Measurements from ENCODE around the gene HDAC11.

HDAC11 gene

DNA sequence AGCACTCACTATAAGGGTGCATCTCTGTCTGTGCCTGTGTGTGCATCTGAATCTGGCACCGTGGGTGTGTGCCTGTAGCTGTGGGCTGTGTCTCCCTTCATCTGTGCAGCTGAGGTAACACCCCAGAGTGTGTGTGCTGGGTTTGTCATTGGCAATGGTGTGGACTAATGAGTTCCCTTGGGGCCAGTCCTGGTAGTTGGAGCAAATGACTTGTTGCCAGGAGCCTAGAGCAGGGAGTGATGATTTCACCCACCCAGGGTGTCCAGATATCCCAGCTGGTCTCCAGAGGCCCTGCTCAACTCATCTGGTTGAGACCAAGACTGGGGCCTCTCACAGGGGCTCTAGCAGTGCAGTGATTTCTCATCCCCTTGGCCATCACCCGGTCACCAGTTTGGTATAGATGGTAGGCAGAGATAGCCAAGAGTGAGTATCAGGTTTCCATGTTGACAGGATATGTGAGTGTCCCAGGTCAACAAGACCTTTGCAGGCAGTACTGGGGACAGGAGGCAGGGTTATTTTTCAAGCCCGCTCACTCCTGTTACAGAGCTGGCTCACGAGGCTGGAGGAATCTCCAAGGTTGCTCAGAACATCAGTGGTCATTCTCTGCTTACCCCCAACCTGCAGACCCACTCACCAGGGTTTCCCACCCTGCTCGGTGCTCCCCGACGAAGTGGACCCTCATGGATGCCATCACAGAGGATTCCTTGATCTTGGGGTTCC lies 4.1 kb upstream of the HDAC11 start:
- POLR2A ChIA-PET, result no interaction called here
- no peak for DNase-seq (ENCODE audit: extremely low spot score)
- TF ChIP-seq, protein P1, sequence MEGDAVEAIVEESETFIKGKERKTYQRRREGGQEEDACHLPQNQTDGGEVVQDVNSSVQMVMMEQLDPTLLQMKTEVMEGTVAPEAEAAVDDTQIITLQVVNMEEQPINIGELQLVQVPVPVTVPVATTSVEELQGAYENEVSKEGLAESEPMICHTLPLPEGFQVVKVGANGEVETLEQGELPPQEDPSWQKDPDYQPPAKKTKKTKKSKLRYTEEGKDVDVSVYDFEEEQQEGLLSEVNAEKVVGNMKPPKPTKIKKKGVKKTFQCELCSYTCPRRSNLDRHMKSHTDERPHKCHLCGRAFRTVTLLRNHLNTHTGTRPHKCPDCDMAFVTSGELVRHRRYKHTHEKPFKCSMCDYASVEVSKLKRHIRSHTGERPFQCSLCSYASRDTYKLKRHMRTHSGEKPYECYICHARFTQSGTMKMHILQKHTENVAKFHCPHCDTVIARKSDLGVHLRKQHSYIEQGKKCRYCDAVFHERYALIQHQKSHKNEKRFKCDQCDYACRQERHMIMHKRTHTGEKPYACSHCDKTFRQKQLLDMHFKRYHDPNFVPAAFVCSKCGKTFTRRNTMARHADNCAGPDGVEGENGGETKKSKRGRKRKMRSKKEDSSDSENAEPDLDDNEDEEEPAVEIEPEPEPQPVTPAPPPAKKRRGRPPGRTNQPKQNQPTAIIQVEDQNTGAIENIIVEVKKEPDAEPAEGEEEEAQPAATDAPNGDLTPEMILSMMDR (IDR thresholded peaks at IDR 0.05; ENCODE audit: control extremely low read depth, extremely low read depth, low read depth, missing control alignments), result no peak
- CTCF ChIA-PET, result interaction anchor here (1.2 to 3.3 kb wide), 6 partner anchors 9 to 385 kb away, joined by 4 to 14 read pairs (median 8); no protein-coding TSS in a partner anchor

DNA sequence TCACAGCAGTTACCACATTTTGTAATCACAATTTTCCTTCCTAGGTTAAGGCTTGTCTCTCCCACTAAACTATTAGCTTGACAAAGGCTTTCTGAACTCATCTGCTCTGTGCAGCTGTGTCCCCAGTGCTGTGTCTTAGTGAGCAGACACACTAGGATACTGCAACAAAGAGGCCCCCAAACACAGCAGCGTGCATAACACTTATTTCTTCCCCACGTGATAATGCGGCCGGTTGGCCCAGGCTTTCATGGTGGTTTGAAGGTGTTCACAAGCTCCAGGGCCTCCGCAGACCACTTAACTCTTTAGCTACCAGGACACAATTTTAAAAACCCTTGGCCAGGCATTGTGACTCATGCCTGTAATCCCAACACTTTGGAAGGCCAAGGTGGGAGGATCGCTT lies 2.2 kb upstream of the HDAC11 start:
- no peak for DNase-seq (ENCODE audit: extremely low spot score)
- CTCF ChIA-PET, result interaction anchor here (1.3 to 3.3 kb wide), 4 partner anchors 15 to 387 kb away, joined by 3 to 12 read pairs (median 8); no protein-coding TSS in a partner anchor
- POLR2A ChIA-PET, result no interaction called here
- TF ChIP-seq, protein P1 (IDR thresholded peaks at IDR 0.05; ENCODE audit: control extremely low read depth, extremely low read depth, low read depth, missing control alignments), result no peak

DNA sequence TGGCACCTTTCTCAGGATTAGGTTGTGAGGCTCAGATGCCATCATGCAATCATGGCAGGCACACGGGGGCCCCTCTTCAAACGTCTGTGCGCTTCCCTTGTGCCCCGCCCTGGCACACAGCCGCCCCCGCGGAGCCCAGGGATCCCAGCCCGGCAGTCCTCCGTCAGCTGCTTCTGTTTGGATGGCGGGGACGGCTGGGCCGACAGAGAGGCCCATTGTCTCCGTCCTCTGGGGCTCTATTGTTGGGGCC lies 849 bp upstream of the HDAC11 start:
- DNase-seq (ENCODE audit: extremely low spot score), result no peak
- CTCF ChIA-PET, result interaction anchor here (1.3 to 5.8 kb wide), 5 partner anchors 17 to 387 kb away, joined by 5 to 31 read pairs (median 17); no protein-coding TSS in a partner anchor
- POLR2A ChIA-PET, result interaction anchor here (1.5 kb wide), 1 partner anchor 27 kb away, joined by 6 read pairs; no protein-coding TSS in a partner anchor
- TF ChIP-seq, protein P1 (IDR thresholded peaks at IDR 0.05; ENCODE audit: control extremely low read depth, extremely low read depth, low read depth, missing control alignments), result no peak

GRCh38 chr3:13480340-13481318 lies 523 bp downstream of the HDAC11 start:
- ChIA-PET CTCF (interaction anchor here (0.7 to 5.8 kb wide), 13 partner anchors 10 to 388 kb away, joined by 3 to 31 read pairs (median 4); partner anchors contain the start of gene NUP210), POLR2A (interaction anchor here (0.6 to 1.5 kb wide), 2 partner anchors 29 to 676 kb away, joined by 3 to 6 read pairs; no protein-coding TSS in a partner anchor)
- TF ChIP-seq, protein P1 (IDR thresholded peaks at IDR 0.05; ENCODE audit: control extremely low read depth, extremely low read depth, low read depth, missing control alignments), result no peak
- no peak for DNase-seq (ENCODE audit: extremely low spot score)

DNA sequence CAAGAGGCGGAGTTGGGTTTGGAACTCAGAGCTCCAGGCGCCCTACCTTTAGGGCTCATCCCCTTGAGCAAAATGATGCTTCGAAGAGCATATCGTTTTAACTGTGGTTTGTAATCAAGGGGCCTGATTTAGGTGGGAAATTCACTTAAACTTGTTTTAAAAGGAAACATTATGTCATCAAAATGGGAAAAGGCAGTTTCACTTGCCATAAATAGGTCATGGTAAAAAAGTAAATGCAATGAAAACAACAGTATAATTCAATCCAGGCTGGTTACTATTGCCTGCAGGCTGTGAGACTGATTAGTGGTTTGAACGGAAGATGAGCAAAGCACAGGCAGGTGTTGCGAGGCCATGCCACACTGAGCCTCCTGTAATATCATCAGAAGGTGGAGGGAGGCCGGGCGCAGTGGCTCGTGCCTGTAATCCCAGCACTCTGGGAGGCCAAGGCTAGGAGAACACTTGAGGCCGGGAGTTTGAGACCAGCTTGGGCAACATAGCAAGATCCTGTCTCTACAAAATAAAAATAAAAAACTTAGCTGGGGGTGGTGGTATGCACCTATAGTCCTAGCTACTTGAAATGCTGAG lies 2.1 kb downstream of the HDAC11 start:
- POLR2A ChIA-PET, result no interaction called here
- TF ChIP-seq, protein P1 (IDR thresholded peaks at IDR 0.05; ENCODE audit: control extremely low read depth, extremely low read depth, low read depth, missing control alignments), result no peak
- CTCF ChIA-PET, result interaction anchor here (0.9 to 5.8 kb wide), 6 partner anchors 9 to 389 kb away, joined by 3 to 31 read pairs (median 12); no protein-coding TSS in a partner anchor
- DNase-seq (ENCODE audit: extremely low spot score), result no peak

DNA sequence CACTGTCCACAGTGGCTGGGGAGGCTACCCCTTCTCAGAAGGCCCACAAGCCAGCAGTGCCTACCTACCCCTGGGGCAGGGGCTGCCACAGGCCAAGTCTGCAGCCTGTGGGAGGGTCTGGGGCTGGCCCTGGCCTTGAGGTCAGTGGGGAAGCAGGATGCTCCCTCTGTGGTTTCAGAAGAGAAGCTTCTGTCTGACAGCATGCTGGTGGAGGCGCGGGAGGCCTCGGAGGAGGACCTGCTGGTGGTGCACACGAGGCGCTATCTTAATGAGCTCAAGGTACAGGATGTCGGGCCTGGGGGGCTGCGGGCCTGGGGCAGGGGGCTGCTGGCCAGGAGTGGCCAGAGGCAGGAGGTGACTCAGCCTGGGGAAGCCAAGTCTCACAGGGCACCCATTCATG lies 3.2 kb downstream of the HDAC11 start:
- no peak for DNase-seq (ENCODE audit: extremely low spot score)
- ChIA-PET POLR2A (no interaction called here), CTCF (interaction anchor here (1.4 to 5.8 kb wide), 4 partner anchors 11 to 31 kb away, joined by 4 to 31 read pairs (median 4); no protein-coding TSS in a partner anchor)
- TF ChIP-seq, protein P1 (IDR thresholded peaks at IDR 0.05; ENCODE audit: control extremely low read depth, extremely low read depth, low read depth, missing control alignments), result no peak

All from GM10248 (cell line).